DND-41 (cell line): Measurements from ENCODE around the gene STOX2.

Source experiments
- ATAC-seq: fragments of 200-7000 bp; cut with Tn5 transposase; 3 replicates; pipeline ENCODE4 v1.9.1; 2021; ENCODE audit warnings: low read depth; ENCODE audit not compliant: insufficient read depth
- DNase-seq: peaks from one replicate; pipeline ENCODE4 v3.0.0-alpha.2; 2020
- H2AFZ ChIP-seq: 2 replicates; pipeline ENCODE4 v1.6.0; 2012; ENCODE audit warnings: low read depth, low read length
- H3K27ac ChIP-seq: 2 replicates; pipeline ENCODE4 v1.5.1; 2012; ENCODE audit warnings: low read length, inconsistent platforms
- H3K27me3 ChIP-seq: fragments of 200-600 bp; sonication (generic); 2 replicates; pipeline ENCODE4 v1.6.0; 2012; ENCODE audit warnings: low read length, mild to moderate bottlenecking, inconsistent platforms; ENCODE audit not compliant: insufficient read depth, poor library complexity
- H3K36me3 ChIP-seq: 2 replicates; pipeline ENCODE4 v1.5.1; 2012; ENCODE audit warnings: low read length, inconsistent platforms; ENCODE audit not compliant: insufficient read depth
- H3K4me1 ChIP-seq: 2 replicates; pipeline ENCODE4 v1.5.1; 2012; ENCODE audit warnings: mild to moderate bottlenecking, low read length; ENCODE audit not compliant: insufficient read depth
- H3K4me2 ChIP-seq: 2 replicates; pipeline ENCODE4 v1.6.0; 2012; ENCODE audit warnings: mild to moderate bottlenecking, moderate library complexity, low read length, inconsistent platforms; ENCODE audit not compliant: insufficient read depth
- H3K4me3 ChIP-seq, 2 experiments: fragments of 200-600 bp in 1 of 2; shearing (Covaris generic) in 1 of 2; 2 replicates each; pipeline ENCODE4 v1.5.1; 2012 to 2016; ENCODE audit warnings: inconsistent platforms in 2 of 2, low read length in 2 of 2, mild to moderate bottlenecking in 2 of 2, low read depth in 1 of 2, moderate library complexity in 1 of 2
- H3K79me2 ChIP-seq: 2 replicates; pipeline ENCODE4 v1.6.0; 2012; ENCODE audit warnings: low read length, inconsistent platforms; ENCODE audit not compliant: insufficient read depth
- H3K9ac ChIP-seq: 2 replicates; pipeline ENCODE4 v1.6.0; 2012; ENCODE audit warnings: low read depth, mild to moderate bottlenecking, inconsistent platforms, low read length, moderate library complexity
- H3K9me3 ChIP-seq: 2 replicates; pipeline ENCODE4 v1.5.1; 2012; ENCODE audit warnings: low read length, moderate library complexity, mild to moderate bottlenecking, inconsistent platforms; ENCODE audit not compliant: insufficient read depth, severe bottlenecking
- H4K20me1 ChIP-seq: 2 replicates; pipeline ENCODE4 v1.6.0; 2012; ENCODE audit warnings: low read length; ENCODE audit not compliant: insufficient read depth
- EZH2 ChIP-seq: IDR thresholded peaks from 3 replicates; pipeline ENCODE4 v1.6.1; 2012; ENCODE audit warnings: borderline replicate concordance, low read depth, mild to moderate bottlenecking, moderate library complexity, low read length, inconsistent platforms; ENCODE audit not compliant: severe bottlenecking
- TF ChIP-seq, protein P1 (sequence below): IDR thresholded peaks from 2 replicates; pipeline ENCODE4 v1.5.1; 2012; ENCODE audit warnings: borderline replicate concordance, low read length, moderate library complexity, mild to moderate bottlenecking; ENCODE audit not compliant: poor library complexity, severe bottlenecking; ENCODE audit errors: extremely low read depth

The STOX2 gene

DNA sequence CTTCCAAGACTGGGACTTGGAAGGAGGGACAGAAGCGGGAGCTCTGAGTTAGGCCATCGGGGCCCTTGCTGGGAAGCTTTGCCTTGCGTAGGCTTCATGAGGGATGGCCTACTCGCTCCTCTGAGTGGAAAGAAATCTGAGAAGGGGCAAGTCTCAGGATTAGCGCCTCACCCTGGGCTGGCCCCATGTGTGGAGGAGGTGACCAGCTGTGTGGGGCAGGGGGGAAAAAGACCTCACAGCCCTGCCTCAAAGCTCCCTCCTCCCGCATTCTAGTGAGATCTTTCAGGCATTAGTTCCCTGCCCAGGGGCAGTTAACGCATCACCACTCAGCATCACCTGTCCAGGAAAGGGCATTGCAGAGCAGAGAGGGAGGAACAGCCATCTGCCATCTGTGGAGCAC, 156.5 kb downstream of the STOX2 start:
- Histone ChIP-seq H3K36me3 (no peaks in the 10 kb centered on the region), H3K27ac (no peak overlapping the region), H3K9ac (no peak overlapping the region), H3K4me1 (no peaks in the 10 kb centered on the region), H3K4me3 (no peak overlapping the region), H3K79me2 (no peaks in the 10 kb centered on the region), H3K4me2 (no peak overlapping the region), H4K20me1 (no peaks in the 10 kb centered on the region), H3K27me3 (no peaks in the 10 kb centered on the region), H2AFZ (no peak overlapping the region), H3K9me3 (no peaks in the 10 kb centered on the region)
- no peak for ATAC-seq
- no peak for DNase-seq
- TF ChIP-seq, protein P1, sequence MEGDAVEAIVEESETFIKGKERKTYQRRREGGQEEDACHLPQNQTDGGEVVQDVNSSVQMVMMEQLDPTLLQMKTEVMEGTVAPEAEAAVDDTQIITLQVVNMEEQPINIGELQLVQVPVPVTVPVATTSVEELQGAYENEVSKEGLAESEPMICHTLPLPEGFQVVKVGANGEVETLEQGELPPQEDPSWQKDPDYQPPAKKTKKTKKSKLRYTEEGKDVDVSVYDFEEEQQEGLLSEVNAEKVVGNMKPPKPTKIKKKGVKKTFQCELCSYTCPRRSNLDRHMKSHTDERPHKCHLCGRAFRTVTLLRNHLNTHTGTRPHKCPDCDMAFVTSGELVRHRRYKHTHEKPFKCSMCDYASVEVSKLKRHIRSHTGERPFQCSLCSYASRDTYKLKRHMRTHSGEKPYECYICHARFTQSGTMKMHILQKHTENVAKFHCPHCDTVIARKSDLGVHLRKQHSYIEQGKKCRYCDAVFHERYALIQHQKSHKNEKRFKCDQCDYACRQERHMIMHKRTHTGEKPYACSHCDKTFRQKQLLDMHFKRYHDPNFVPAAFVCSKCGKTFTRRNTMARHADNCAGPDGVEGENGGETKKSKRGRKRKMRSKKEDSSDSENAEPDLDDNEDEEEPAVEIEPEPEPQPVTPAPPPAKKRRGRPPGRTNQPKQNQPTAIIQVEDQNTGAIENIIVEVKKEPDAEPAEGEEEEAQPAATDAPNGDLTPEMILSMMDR = no peak
- TF ChIP-seq EZH2 = no peak

- DNase-seq = no peak
- no peak for TF ChIP-seq EZH2
- TF ChIP-seq, protein P1 = no peak
- no peaks in the 10 kb centered on the region for H3K9me3 ChIP-seq
- no peak overlapping the region for H3K4me3 ChIP-seq
- H3K4me2 ChIP-seq = no peak overlapping the region
- H4K20me1 ChIP-seq = no peaks in the 10 kb centered on the region
- no peaks in the 10 kb centered on the region for H3K36me3 ChIP-seq
- no peaks in the 10 kb centered on the region for H3K4me1 ChIP-seq
- no peak for ATAC-seq
- H3K27ac ChIP-seq = no peak overlapping the region
- H3K79me2 ChIP-seq = no peaks in the 10 kb centered on the region
- H2AFZ ChIP-seq = no peak overlapping the region
- no peaks in the 10 kb centered on the region for H3K27me3 ChIP-seq
- H3K9ac ChIP-seq = no peak overlapping the region
Measured at GRCh38 chr4:184062769-184063168, 157.7 kb downstream of the STOX2 start.

GRCh38 chr4:184064877-184065276, 159.8 kb downstream of the STOX2 start:
- no peak overlapping the region for H3K27ac ChIP-seq
- H3K4me3 ChIP-seq = no peak overlapping the region
- no peaks in the 10 kb centered on the region for H3K4me1 ChIP-seq
- H3K4me2 ChIP-seq = no peak overlapping the region
- H3K27me3 ChIP-seq = no peaks in the 10 kb centered on the region
- TF ChIP-seq, protein P1 = no peak
- TF ChIP-seq EZH2 = no peak
- H3K36me3 ChIP-seq = no peaks in the 10 kb centered on the region
- DNase-seq (no peak), ATAC-seq (no peak)
- H3K9ac ChIP-seq = no peak overlapping the region
- H3K79me2 ChIP-seq = no peaks in the 10 kb centered on the region
- H2AFZ ChIP-seq = no peak overlapping the region
- H3K9me3 ChIP-seq = no peaks in the 10 kb centered on the region
- H4K20me1 ChIP-seq = no peaks in the 10 kb centered on the region
